SK-N-DZ (cell line): Measurements from ENCODE around the gene CNFN.
"Not testable (repeated sequence)": the region's sequence is repeated elsewhere in the genome, so short reads cannot be mapped to it uniquely, and the experiment has no call there.

Experiments used
- DNase-seq: peaks from one replicate; pipeline ENCODE4 v3.0.0-alpha.2; 2015; ENCODE audit warnings: low spot score
- small RNA-seq, 2 experiments: library from RNA; depleted of rRNA; stranded (forward); fragments of <200 nt; gene quantifications; one replicate each; pipeline ENCODE3, GENCODE V24; 2014

CNFN gene

GRCh38 chr19:42351079-42351735 is 38.9 kb downstream of the CNFN start:
- DNase-seq = no peak

GRCh38 chr19:42350417-42350816 is 39.7 kb downstream of the CNFN start:
- no peak for DNase-seq

GRCh38 chr19:42349378-42350107 is 40.6 kb downstream of the CNFN start:
- no peak for DNase-seq

- DNase-seq = no peak
Observed at GRCh38 chr19:42348211-42348610, 41.9 kb downstream of the CNFN start.

- DNase-seq = no peak
Observed at GRCh38 chr19:42345191-42345812, 44.8 kb downstream of the CNFN start.

- no peak for DNase-seq
Observed at GRCh38 chr19:42344336-42344893, 45.7 kb downstream of the CNFN start.

- no peak for DNase-seq
Observed at GRCh38 chr19:42343344-42344110, 46.6 kb downstream of the CNFN start.

- not testable (repeated sequence) for DNase-seq
Observed at GRCh38 chr19:42339922-42340321, 50.2 kb downstream of the CNFN start.

GRCh38 chr19:42339126-42339860 is 50.8 kb downstream of the CNFN start:
- DNase-seq = not testable (repeated sequence)

Small RNAs within 50 kb of the gene (small RNA-seq; reads per million reads assigned to genes)
- 0 reads per million in 2 experiments for gene MIR8077
